Mucosa of stomach (tissue), 1 donor: Measurements from ENCODE around the gene ATOH8.

Source experiments
- H3K27me3 ChIP-seq: one replicate; pipeline ENCODE4 v1.7.0; 2013; ENCODE audit warnings: mild to moderate bottlenecking, low read length; ENCODE audit not compliant: control insufficient read depth, insufficient read depth
- H3K36me3 ChIP-seq: one replicate; pipeline ENCODE4 v1.7.0; 2013; ENCODE audit warnings: low read length; ENCODE audit not compliant: control insufficient read depth, insufficient read depth
- H3K4me1 ChIP-seq: one replicate; pipeline ENCODE4 v1.7.0; 2013; ENCODE audit warnings: mild to moderate bottlenecking, low read length; ENCODE audit not compliant: control insufficient read depth, insufficient read depth
- H3K4me3 ChIP-seq: one replicate; pipeline ENCODE4 v1.7.0; 2013; ENCODE audit warnings: low read length
- H3K9ac ChIP-seq: one replicate; pipeline ENCODE4 v1.7.0; 2013; ENCODE audit warnings: mild to moderate bottlenecking, low read length, moderate library complexity
- H3K9me3 ChIP-seq: one replicate; pipeline ENCODE4 v1.7.0; 2013; ENCODE audit warnings: mild to moderate bottlenecking, low read length, moderate library complexity; ENCODE audit not compliant: control insufficient read depth
- donor health status: Pancreatic carcinoma.

Gene ATOH8

GRCh38 chr2:85799215-85799956 is 45.6 kb downstream of the ATOH8 start:
- no peak overlapping the region for H3K9ac ChIP-seq
- H3K4me1 ChIP-seq, result peaks cover under 1% of the 10 kb centered on the region
- H3K4me3 ChIP-seq, result no peak overlapping the region

GRCh38 chr2:85800586-85800985 is 46.8 kb downstream of the ATOH8 start:
- Histone ChIP-seq H3K9me3 (no peaks in the 10 kb centered on the region), H3K4me3 (no peak overlapping the region), H3K36me3 (no peaks in the 10 kb centered on the region), H3K9ac (no peak overlapping the region), H3K4me1 (no peaks in the 10 kb centered on the region), H3K27me3 (no peaks in the 10 kb centered on the region)

More at GRCh38 chr2:85799215-85799956, 45.6 kb downstream of the ATOH8 start:
- H3K9me3 ChIP-seq, result no peaks in the 10 kb centered on the region
- no peaks in the 10 kb centered on the region for H3K36me3 ChIP-seq
- H3K27me3 ChIP-seq, result no peaks in the 10 kb centered on the region

GRCh38 chr2:85801871-85802270 is 48.1 kb downstream of the ATOH8 start:
- Histone ChIP-seq H3K36me3 (no peaks in the 10 kb centered on the region), H3K9ac (no peak overlapping the region), H3K4me1 (peaks cover 7% of the 10 kb centered on the region), H3K27me3 (no peaks in the 10 kb centered on the region), H3K9me3 (no peaks in the 10 kb centered on the region), H3K4me3 (no peak overlapping the region)

- no peaks in the 10 kb centered on the region for H3K36me3 ChIP-seq
Measured at GRCh38 chr2:85802354-85803103, 48.7 kb downstream of the ATOH8 start.

GRCh38 chr2:85803704-85804425 is 50.1 kb downstream of the ATOH8 start:
- Histone ChIP-seq H3K9ac (no peak overlapping the region), H3K36me3 (no peaks in the 10 kb centered on the region), H3K4me1 (peaks cover 7% of the 10 kb centered on the region), H3K4me3 (no peak overlapping the region), H3K9me3 (no peaks in the 10 kb centered on the region), H3K27me3 (no peaks in the 10 kb centered on the region)

More at GRCh38 chr2:85802354-85803103, 48.7 kb downstream of the ATOH8 start:
- H3K9ac ChIP-seq, result no peak overlapping the region
- H3K9me3 ChIP-seq, result no peaks in the 10 kb centered on the region
- no peak overlapping the region for H3K4me3 ChIP-seq
- H3K27me3 ChIP-seq, result no peaks in the 10 kb centered on the region
- H3K4me1 ChIP-seq, result peaks cover 7% of the 10 kb centered on the region

- Histone ChIP-seq H3K9ac (no peak overlapping the region), H3K4me3 (no peak overlapping the region), H3K9me3 (no peaks in the 10 kb centered on the region), H3K27me3 (no peaks in the 10 kb centered on the region), H3K36me3 (no peaks in the 10 kb centered on the region), H3K4me1 (peaks cover 7% of the 10 kb centered on the region)
Measured at GRCh38 chr2:85804583-85804982, 50.8 kb downstream of the ATOH8 start.

- H3K4me1 ChIP-seq, result peaks cover 18% of the 10 kb centered on the region
- no peak overlapping the region for H3K9ac ChIP-seq
- H3K36me3 ChIP-seq, result no peaks in the 10 kb centered on the region
- H3K9me3 ChIP-seq, result no peaks in the 10 kb centered on the region
- no peak overlapping the region for H3K4me3 ChIP-seq
- H3K27me3 ChIP-seq, result no peaks in the 10 kb centered on the region
Measured at GRCh38 chr2:85806358-85807118, 52.7 kb downstream of the ATOH8 start.

GRCh38 chr2:85807756-85808155 is 54.0 kb downstream of the ATOH8 start:
- peaks cover 22% of the 10 kb centered on the region for H3K4me1 ChIP-seq
- no peaks in the 10 kb centered on the region for H3K27me3 ChIP-seq
- no peaks in the 10 kb centered on the region for H3K36me3 ChIP-seq
- no peaks in the 10 kb centered on the region for H3K9me3 ChIP-seq
- no peak overlapping the region for H3K9ac ChIP-seq
- H3K4me3 ChIP-seq, result no peak overlapping the region

- Histone ChIP-seq H3K4me3 (no peak overlapping the region), H3K4me1 (peaks cover 22% of the 10 kb centered on the region), H3K9me3 (no peaks in the 10 kb centered on the region), H3K9ac (no peak overlapping the region), H3K36me3 (no peaks in the 10 kb centered on the region), H3K27me3 (no peaks in the 10 kb centered on the region)
Measured at GRCh38 chr2:85810371-85811179, 56.8 kb downstream of the ATOH8 start.

- H3K27me3 ChIP-seq, result no peaks in the 10 kb centered on the region
- H3K4me3 ChIP-seq, result no peak overlapping the region
- peak overlapping the region; percentile 17 for H3K9ac ChIP-seq
- H3K36me3 ChIP-seq, result no peaks in the 10 kb centered on the region
- peaks cover 15% of the 10 kb centered on the region for H3K4me1 ChIP-seq
- no peaks in the 10 kb centered on the region for H3K9me3 ChIP-seq
Measured at GRCh38 chr2:85811180-85812093, 57.6 kb downstream of the ATOH8 start.
